GM18867 (cell line): ENCODE data around the gene LRSAM1.
"Not testable (repeated sequence)": the region's sequence is repeated elsewhere in the genome, so short reads cannot be mapped to it uniquely, and the experiment has no call there.

Experiments
- ATAC-seq: cut with Tn5 transposase; IDR thresholded peaks from one replicate; pipeline ENCODE4 v1.9.1; 2021; ENCODE audit warnings: mild to moderate bottlenecking, moderate library complexity; ENCODE audit not compliant: unreplicated experiment

Gene LRSAM1

GRCh38 chr9:127455324-127455992, 4.1 kb downstream of the LRSAM1 start:
- no peak for ATAC-seq

DNA sequence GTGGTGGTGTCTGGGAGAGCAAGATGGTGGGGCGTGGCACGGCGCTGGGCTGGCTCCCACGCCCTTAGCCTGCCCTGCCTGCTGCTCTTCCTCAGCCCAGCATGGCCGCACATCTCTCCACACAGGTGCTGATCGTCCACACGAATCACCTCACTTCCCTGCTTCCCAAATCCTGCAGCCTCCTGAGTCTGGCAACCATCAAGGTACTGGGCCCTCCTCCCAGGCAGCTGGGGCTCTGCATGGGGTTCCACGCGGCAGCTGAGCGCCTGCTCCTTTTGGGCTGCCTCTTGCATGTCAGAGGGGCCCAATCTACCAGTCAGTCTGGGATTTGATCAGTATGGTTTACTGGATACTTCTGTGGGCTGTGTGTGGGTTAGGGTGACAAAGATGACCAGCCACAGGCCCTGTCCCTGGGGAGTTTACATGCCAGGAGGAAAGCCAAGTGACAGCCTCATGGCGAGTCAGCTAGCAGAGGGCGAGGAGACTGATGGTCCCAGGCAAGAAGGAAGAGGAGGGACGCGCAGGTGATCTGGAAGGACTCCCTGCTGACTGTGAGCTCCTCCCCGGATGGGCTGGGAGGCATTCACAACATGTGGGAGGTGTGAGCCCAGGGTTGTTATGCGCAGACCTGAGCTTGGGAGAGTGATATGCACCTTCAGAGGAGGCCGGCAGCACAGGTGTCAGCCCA, 6.0 kb downstream of the LRSAM1 start:
- ATAC-seq = no peak

DNA sequence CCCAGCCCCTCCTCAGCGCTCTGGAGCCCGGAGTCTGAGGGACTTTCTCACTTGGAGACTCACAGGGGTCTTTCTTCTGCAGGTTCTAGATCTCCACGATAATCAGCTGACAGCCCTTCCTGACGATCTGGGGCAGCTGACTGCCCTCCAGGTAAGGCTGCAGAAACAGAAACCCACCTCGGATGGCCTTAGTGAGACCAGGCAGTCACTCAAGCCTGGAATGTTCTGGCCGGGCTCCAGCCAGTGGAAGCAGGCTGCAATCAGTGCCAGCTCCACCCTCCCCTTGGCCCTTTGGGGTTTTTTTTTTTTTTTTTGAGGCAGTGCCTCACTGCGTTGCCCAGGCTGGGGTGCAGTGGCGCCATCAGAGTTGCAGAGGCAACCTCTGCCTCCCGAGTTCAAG, 7.6 kb downstream of the LRSAM1 start:
- no peak for ATAC-seq

DNA sequence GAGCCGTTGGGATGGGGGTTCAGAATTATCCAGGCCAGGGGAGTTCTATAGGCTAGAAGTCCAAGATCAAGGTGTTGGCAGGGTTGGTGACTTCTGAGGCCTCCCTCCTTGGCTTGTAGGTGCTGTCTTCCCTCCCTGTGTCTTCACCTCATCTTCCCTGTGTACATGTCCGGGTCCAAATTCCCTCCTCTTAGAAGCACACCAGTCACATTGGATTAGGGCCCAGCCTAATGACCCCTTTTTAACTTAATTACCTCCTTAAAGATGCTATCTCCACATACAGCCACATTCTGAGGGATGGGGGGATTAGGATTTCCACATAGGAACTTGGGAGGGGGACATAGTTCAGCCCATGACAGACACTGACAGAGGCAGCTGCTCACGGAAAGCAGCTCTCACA, 12.1 kb downstream of the LRSAM1 start:
- no peak for ATAC-seq

DNA sequence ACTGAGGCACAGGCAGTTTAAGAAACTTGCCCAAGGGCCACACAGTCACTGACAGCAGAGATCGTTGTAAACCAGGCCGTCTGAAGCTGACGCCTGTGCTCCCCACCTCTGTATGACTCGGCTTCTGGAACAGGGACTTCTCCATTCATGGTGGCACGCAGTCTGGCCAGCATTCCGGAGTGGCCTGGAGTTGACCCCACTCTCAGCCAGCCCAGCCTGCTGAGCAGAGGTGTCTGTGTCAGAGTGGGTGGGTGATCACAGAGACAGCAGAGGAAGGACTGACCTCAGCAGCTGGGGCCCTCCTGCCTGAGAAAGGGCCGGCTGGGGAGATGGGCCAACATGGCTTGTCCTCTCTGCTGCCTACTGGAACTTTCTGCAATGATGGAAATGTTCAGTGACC, 12.6 kb downstream of the LRSAM1 start:
- no peak for ATAC-seq

GRCh38 chr9:127466407-127466917, 15.2 kb downstream of the LRSAM1 start:
- not testable (repeated sequence) for ATAC-seq

- no peak for ATAC-seq
These were observed 16.3 kb downstream of the LRSAM1 start for GRCh38 chr9:127467621-127468020.

DNA sequence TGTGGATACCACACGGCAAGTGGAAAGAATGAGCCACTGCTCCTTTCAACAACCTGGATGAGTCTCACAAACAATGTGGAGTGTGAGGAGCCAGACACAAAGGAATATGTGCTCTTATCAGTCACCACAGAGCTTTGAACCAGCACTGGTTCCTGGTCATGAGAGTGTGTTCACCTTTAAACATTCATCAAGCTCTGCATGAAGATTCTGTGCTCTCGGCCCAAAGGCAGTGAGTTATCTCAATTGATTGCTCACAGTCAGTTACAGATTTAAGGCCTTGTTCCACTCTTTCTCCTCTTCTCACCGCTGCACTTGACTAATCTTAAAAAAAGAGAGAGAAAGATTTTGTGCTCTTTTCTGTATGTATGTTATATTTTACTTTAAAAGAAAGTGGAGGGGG, 19.4 kb downstream of the LRSAM1 start:
- ATAC-seq = no peak

- no peak for ATAC-seq
These were observed 22.2 kb downstream of the LRSAM1 start for GRCh38 chr9:127473501-127473900.

GRCh38 chr9:127473932-127474331, 22.6 kb downstream of the LRSAM1 start:
- no peak for ATAC-seq

DNA sequence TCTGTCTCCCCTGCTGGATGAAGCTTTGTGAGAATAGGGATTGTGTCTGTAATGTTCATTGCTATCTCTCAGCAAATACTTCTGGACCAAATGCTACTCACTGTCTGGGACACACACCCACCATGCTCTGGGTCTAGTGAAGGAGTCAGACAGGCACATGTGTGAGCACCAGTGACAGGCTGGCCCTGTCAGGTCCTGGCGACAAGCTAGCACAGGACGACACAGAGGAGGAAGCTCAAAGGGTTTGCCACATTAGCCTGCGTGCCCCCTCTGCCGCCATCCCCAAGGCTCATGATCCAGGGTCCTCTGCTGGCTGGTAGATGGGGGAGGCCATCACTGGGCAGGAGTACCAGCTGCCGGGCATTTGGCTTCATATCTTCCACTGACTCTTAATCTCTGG, 23.3 kb downstream of the LRSAM1 start:
- ATAC-seq = no peak

DNA sequence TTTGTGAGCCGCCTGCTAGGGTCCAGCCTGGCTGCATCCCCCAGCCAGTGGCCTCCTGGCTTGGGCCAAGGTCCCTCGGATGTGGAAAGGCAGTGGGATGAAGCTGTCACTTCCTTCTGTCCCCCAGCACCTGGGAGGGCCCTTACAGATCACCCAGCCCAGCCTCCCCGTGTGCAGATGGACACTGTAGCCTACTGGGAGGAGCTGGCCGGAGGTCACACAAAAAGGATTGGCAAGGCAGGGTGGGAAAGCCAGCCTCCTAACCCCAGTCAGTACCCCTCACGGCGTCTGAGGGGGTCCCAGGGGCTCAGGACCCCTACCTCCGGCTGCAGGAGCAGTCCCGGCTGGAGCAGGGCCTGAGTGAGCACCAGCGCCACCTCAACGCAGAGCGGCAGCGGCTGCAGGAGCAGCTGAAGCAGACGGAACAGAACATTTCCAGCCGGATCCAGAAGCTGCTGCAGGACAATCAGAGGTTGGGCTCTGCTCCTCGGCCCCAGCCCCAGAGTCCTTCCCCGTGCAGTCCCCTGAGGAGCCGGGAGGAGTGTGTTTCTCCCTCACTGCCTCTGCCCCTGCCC, 28.3 kb downstream of the LRSAM1 start:
- ATAC-seq = no peak

GRCh38 chr9:127482662-127483061, 31.4 kb downstream of the LRSAM1 start:
- ATAC-seq = no peak

- ATAC-seq = no peak
These were observed 34.7 kb downstream of the LRSAM1 start for GRCh38 chr9:127485995-127486394.

GRCh38 chr9:127488946-127489345, 37.6 kb downstream of the LRSAM1 start:
- no peak for ATAC-seq

DNA sequence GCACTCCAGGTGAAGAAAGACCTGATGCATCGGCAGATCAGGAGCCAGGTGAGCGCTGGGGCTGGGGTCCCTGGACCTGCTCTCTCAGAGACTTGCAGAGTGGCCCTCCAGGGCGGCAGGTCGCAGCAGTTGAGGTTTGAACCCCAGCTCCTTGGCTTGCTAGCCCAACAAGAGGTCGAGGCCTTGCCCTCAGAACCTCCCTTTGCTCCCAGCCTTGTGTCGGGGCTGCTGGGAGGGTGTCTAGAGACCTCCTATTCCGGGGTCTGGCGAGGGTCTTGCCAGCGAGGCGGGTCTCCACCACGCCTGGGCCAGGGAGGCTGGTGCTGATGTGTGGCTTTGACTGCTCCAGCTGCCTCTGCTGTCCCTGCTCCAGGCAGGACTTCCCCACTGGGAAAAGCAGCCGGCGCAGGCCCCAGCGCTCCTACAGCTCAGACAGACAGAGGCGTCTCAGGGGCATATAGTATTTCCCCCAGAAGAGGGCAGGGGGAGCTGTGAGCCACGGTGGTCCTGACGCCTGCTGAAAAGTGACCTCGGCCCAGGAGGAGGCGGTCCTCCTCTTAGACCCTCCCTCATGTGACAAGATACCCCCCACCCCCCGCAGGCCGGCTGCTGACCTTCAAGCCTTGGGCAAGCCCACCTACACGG, 38.3 kb downstream of the LRSAM1 start:
- ATAC-seq = no peak

DNA sequence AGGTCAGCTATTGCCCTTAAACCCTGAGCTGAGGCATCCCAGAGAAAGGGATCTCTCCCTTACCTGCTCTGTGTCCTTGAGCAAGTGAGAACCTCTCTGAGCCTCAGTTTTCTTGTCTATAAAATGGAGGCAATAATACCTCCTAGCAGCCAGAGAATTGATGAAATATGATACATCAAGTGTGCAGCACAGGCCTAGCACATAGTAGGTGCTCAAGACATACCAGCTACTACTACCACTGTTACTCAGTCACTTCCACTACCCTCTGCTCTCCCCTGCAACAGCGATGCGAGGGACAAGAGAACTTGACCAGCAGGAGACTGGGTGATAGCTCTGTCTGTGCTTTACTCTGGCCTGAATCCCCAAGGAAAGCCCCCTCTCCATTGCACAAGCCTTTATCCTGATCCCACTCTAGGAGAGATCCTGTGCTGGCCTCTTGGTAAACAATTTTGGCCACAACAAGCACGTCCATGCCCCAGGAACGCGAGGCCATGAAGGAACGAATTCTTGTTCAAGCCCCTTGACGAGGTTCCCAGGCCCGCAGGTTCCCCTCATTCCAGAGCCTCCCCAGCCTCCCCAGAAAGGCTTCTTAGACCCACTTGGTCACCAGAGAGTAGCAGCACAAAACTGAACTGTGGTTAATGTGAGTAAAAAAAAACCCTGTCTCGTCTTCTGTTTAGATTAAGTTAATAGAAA, 39.4 kb downstream of the LRSAM1 start:
- ATAC-seq = no peak

DNA sequence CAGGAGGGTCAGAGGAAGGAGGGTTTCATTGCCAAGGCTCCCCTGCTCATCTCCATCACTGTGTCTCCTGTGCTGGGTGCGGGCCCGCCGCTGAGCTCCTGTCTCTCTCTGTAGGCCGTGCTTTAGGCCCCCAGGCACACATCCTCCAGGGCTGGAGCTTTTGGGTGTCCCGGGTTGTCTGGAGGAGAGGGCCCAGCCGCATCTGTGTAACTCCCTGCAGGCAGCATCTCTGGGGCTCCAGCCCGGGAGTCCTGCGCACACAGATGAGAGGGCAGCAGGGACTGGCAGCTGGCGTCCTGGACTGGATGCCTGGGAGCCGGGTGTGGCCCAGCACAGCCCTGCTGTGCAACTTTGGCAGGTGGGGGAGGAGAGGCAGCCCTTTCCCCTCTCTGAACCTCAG, 40.2 kb downstream of the LRSAM1 start:
- no peak for ATAC-seq

- no peak for ATAC-seq
These were observed 41.3 kb downstream of the LRSAM1 start for GRCh38 chr9:127492616-127493015.

GRCh38 chr9:127493592-127494303, 42.4 kb downstream of the LRSAM1 start:
- no peak for ATAC-seq
